ELR (cell line): Measurements from ENCODE around the gene ARL5B.
"Not testable (repeated sequence)": the region's sequence is repeated elsewhere in the genome, so short reads cannot be mapped to it uniquely, and the experiment has no call there.

Source experiments
- DNase-seq: peaks from one replicate; pipeline ENCODE4 v3.0.0-alpha.2; 2015; ENCODE audit warnings: low read depth

Gene ARL5B, protein sequence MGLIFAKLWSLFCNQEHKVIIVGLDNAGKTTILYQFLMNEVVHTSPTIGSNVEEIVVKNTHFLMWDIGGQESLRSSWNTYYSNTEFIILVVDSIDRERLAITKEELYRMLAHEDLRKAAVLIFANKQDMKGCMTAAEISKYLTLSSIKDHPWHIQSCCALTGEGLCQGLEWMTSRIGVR

DNA sequence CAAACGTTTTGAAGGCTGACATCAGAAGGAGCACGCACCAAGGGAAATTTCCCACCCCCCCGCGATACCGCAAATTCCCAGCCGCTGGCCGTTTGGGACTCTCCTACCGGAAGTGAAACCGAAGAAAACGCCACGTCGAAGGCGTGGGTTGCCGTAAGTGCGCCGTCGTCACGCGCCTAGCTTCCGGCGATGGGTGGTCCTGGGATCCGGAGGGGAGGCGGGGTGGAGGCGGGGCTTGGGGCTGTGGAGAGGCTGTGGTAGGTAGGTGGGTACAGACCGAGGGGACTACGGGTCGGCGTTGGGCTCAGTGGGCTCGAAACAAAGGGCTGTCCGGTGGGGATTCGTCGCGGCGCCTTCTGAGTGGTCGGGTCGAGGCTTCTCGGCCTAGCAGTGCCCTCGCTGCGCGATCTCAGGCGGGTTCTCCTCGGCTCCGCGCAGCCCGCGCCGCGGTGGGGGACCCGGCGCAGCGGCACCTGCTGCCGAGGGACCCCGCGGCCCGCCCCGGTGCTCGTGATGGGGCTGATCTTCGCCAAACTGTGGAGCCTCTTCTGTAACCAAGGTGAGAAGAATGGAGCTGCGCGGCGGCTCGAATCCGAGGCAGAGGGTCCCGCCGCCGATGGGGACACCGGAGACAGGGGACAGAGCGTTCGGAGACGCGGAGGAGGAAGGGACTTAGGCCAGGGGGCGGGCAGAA, at the start of gene ARL5B:
TSS of gene ARL5B (plus strand) at position 307 of the 694 bp plus-strand sequence. CDS start at position 514, 207 bp downstream.
- peak; percentile 98 for DNase-seq

DNA sequence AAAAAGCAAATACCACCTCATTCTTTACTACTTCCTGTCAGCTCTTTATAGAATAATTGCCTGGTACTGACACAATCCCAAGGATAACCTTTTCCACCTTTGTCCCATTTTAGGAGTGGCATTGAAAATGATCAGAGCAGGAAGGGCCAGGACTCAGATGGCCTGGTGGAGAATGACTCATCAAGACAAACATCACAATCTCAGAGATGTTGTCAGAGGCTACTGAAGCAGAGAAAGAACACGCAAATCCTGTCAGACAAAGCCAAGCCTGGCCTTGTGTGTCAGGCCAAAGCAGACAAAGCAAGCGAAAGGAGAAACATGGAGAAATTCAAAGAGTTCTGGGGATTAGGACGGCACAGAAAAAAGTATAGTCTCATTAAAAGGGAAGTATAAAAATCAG, 48.7 kb upstream of the ARL5B start:
- peak; percentile 71 for DNase-seq

DNA sequence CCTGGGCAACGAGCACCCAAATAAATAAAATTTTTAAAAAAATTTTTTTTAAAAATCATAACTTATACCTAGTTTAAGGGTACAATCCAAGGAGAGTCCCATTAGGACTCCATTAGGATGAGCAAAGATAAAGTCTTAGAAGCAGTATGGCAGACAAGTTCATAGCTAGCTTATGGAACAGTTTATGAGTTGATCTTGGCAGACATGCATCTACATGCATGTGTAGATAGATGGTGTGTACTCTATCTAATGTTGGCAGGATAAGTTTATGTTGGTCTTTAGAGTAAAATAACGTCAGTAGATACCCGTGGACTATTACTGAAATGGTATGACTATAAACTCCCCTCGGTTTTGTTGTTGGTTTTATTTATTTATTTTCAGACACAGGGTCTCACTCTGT, 48.1 kb upstream of the ARL5B start:
- DNase-seq = no peak

DNA sequence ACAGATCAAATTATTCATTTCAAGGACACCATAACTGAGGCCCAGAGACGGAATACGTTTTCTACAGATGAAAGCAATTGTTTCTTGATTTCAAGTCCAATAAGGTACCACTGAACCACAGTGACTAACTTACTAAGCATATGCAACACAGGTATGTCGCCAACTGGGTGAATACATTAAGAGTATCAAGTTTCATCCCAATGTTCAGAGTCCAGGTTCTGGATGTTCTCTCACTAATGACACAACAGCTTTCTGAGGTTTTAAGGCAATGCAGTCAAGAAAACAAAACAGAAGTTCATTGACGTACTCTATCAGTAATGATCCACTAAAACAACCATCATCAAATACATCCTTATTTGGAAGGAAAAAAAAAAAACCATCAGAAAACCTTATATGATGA, 43.6 kb upstream of the ARL5B start:
- DNase-seq = no peak

DNA sequence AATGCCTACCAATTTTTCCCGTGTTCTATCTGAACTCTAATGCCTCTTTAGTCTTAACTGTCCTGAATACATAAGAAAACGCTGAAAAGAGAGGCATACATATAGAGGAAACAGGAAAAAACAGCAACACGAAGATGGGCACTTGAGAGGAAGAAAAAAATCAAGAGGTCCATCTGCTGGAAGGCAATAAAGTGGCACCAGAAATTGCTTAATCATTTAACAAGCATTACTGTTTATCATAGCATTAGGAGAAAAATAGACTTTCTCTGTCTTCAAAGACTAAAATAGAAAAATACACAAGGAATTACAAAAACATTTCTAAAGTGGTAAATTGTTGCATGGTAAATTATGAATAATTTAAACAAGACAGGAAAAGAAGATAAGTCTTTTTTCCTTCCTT, 42.9 kb upstream of the ARL5B start:
- DNase-seq = no peak

DNA sequence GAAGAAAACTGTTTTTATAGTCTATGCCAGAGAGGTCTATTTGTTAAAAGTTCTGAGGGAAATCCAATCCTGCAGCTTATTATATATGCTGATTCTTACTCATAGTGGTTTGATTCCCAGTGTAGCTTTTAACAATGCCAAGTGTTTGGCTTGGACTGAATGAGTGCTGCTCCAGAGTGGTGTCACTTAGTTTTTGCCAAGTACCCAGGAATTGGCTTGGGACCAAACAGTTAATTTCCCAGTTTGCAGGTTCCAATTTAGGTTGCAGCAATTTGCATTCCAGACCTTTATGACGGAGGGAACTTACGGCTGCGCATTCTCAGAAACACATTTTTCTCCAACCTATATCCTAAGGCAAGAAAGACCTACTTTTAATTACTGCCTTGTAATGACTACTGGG, 40.2 kb upstream of the ARL5B start:
- no peak for DNase-seq

DNA sequence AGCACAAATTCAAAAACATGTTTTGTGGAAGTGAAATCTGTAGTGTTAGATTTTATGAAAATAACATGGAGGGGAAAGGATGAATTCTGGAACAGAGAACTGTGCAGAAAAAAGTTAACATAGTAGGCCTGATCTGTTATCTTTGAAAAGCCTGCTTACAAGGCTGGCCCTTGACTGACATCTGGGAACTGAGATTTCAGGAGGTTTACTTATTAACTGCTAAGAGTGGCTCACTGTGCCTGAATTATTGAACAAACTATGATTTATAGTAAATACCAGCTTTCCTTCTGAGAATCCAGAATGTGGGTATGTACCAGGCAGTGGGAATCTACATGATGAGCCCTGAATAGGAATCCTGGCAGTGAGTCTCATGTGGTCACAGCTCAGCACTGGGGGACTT, 38.4 kb upstream of the ARL5B start:
- no peak for DNase-seq

DNA sequence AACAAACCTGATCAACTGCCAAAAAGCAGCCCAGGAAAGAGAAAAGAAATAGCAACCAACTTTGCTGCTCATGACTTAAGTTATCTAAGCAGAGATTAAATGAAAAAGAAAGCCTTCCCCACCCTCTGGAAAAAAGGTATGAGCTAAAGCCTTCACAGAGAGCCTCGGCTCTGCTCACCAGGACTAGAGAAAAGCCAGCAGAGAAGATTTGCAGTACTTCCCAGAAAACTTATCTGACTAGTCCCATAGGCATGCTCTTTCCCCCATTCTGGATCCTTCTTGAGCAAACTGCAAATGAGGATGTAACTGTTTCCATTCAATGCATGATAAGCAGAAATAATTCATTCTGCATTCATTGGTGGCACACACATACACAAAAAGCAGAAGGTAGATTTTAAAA, 35.6 kb upstream of the ARL5B start:
- not testable (repeated sequence) for DNase-seq

DNA sequence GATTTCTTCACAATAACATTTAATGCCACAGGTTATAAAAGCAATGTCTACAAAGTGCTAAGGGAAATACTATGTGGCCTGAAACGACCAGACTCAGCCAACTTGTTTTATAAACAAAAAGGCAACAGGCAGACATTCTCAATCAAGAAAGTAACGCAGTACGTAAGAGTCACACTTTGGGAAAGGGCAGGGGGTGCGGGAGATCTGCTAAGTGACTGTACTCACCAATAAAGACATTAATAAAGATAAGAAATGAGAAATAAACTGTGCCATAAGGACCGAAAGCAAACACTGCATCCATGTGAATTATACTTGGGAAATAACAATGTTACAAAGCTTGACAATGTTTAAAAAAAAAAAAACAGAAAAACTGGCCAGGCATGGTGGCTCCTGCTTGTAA, 33.3 kb upstream of the ARL5B start:
- no peak for DNase-seq

DNA sequence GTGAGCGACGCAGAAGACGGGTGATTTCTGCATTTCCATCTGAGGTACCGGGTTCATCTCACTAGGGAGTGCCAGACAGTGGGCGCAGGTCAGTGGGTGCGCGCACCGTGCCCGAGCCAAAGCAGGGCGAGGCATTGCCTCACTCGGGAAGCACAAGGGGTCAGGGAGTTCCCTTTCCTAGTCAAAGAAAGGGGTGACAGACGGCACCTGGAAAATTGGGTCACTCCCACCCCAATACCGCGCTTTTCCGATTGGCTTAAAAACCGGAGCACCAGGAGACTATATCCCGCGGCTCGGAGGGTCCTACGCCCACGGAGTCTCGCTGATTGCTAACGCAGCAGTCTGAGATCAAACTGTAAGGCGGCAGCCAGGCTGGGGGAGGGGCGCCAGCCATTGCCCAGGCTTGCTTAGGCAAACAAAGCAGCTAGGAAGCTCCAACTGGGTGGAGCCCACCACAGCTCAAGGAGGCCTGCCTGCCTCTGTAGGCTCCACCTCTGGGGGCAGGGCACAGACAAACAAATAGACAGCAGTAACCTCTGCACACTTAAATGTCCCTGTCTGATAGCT, 31.7 kb upstream of the ARL5B start:
- peak; percentile 58 for DNase-seq

DNA sequence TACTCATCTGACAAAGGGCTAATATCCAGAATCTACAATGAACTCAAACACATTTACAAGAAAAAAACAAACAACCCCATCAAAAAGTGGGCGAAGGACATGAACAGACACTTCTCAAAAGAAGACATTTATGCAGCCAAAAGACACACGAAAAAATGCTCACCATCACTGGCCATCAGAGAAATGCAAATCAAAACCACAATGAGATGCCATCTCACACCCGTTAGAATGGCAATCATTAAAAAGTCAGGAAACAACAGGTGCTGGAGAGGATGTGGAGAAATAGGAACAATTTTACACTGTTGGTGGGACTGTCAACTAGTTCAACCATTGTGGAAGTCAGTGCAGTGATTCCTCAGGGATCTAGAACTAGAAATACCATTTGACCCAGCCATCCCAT, 26.7 kb upstream of the ARL5B start:
- DNase-seq = not testable (repeated sequence)

DNA sequence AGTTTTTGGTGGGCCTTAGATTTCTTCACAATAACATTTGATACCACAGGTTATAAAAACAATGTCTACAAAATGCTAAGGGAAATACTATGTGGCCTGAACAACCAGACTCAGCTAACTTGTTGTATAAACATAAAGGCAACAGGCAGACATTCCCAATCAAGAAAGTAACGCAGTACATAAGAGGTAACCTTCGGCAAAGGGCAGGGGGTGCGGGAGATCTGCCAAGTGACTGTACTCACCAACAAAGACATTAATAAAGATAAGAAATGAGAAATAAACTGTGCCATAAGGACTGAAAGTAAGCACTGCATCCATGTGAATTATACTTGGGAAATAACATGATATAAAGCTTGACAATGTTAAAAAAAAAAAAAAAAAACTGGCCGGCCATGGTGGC, 23.2 kb upstream of the ARL5B start:
- DNase-seq = no peak

DNA sequence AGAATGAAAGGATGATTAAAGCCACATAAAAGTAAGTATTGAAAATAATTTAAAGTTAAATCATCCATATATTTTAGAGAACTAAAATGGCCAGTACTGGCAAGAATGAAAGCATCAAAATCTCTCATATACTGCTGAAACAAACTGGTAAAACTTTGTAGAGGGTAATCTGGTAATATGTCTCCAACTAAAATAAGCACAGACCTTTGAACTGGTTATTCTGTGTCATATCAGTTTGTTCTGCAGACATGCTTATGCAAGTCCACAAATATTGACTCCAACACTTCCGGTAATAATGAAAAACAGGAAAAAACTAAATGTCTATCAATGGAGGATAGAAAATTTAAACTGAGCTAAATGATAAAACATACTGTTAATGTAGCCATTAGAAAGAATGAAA, 21.8 kb upstream of the ARL5B start:
- not testable (repeated sequence) for DNase-seq

DNA sequence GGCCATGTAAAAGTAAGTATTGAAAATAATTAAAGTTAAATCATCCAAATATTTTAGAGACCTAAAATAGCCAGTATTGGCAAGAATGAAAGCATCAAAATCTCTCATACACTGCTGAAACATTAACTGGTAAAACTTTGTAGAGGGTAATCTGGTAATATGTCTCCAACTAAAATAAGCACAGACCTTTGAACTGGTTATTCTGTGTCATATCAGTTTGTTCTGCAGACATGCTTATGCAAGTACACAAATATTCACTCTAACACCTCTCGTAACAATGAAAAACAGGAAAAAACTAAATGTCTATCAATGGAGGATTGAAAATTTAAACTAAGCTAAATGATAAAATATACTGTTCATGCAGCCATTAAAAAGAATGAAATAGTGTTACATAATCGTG, 19.5 kb upstream of the ARL5B start:
- DNase-seq = not testable (repeated sequence)

DNA sequence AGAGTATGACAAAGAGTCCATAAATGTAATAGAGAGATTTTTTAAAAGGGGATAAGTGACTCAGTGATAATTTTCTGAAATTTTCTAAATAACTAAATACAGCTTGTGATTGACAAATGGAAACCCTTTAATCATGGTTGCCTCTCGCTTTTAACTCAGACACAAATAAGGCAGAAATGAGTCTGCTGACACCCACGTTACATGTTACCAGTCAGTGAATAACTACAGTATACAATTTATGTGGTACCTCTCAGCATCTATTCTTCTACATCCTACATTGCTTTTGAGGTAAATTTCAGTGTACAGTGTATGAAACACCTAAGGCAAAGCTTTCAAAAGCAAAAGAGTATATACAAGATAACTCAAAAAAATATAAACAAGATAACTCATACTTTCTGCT, 12.1 kb upstream of the ARL5B start:
- DNase-seq = no peak

DNA sequence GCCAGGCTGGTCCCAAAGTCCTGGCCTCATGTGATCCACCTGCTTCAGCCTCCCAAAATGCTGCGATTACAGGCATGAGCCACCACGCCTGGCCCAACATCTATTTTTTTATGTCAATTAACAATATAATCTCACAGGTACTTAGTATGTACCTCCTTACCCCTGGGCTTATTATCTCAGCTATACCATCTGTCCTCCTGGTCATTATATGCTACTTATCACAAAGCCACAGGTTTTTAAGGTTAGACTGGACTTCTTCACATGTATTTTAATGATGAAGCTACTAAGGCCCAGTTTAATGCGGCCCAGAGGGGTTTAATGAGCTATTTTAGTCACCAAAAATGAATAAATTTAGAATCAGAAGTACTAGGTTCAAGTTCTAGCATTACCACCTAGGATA, 11.3 kb upstream of the ARL5B start:
- DNase-seq = no peak

DNA sequence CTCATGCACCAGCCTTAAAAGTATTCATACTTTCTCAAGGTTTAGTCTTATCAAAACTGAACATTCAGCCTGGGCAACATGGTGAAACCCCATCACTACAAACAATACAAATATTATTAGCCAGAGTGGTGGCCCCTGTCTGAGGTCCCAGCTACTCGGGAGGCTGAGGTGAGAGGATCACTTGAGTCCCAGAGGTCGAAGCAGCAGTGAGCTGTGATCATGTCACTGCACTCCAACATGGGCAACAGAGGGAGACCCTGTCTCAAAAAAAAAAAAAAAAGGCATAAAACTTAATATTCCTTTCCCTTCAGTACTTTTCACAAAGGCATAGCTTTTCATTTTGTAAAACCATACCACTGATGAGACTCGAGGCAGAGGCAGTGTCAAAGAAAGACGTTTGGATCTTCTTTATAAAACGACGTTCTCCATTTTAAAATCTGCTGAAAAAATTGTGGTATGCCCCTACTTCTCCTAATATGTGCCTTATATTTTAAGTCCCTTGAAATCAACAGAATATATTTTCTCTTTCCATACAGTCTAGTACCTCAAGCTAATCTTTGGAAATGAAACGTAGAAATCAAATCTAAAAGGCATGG, 9.8 kb upstream of the ARL5B start:
- no peak for DNase-seq

DNA sequence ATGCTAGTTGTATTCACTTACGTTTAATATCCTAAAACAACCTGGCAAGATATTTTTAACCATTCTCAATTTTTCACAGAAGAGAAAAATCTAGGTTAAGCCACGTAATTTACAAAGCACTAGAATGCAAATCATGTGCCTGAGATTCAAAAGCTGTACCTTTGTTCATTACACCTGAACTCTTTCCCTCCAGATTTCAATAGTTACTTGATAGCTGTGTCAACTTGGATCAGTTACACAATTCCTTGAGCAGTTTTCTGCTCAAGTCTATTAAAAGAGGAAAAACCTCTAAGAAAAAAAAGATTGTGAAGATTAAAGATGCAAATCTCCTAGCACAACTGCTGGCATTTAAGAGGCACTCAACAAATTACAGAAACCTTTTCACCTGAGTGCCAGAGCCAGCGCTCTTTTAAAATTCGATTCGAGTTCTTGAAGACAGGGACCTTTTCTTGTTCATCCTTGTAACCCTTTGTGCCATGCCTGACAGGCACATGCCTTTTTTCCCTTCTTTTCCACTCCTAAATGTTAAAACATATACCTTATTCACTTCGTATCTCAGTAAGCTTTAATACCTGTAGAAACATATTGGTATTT, 8.7 kb upstream of the ARL5B start:
- DNase-seq = peak; percentile 19

DNA sequence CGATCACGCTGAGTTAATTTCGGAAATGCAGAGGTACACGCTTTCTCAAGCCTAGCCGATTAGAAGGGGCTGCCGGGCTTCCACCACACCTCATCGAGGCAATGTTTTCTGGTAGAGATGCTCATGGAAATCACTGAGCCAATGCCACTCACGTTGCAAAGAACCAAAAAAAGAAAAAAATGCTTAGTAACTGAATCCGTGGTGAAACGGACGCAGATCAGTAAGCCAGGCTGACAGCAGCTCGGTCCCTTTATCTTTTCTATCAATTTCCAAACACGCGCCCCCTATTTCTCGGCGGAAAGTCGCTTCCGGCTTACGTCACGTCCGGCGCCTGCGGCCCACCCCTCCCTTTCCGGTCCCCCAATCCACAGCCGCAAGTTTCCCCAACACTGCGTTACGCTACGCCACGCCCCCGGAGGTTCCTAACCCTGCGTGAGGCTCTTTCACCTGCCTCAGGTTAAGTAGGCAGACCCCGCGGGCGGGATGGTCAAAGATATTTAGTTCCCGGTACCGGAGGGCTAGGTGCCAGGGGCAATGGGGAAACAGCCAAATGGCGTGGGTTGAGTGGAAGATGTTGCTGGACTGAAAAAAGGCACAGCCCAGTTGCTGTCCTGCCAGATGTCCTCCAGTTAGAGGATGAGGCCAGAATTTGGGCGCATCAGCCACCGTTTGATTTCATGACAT, 7.8 kb upstream of the ARL5B start, which contains the start of gene NSUN6:
TSS of gene NSUN6 (minus strand) at position 264 of the 684 bp plus-strand sequence. CDS start 384 bp downstream, outside the sequence.
- DNase-seq = peak; percentile 92

DNA sequence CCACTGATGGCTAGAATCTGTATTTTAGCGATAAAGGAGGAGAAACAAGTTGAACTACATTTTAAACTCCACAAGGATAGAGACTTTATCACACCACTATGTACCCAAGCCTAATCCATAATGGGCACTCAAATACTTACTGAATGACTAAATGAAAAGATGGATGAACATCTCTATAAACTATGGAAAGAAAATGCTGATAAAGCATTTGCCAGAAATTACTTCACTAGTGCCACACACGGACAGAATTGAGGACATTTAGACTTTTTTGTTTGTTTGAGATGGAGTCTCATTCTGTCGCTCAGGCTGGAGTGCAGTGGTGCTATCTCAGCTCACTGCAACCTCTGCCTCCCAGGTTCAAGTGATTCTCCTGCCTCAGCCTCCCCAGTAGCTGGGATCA, 6.1 kb upstream of the ARL5B start:
- DNase-seq = no peak

DNA sequence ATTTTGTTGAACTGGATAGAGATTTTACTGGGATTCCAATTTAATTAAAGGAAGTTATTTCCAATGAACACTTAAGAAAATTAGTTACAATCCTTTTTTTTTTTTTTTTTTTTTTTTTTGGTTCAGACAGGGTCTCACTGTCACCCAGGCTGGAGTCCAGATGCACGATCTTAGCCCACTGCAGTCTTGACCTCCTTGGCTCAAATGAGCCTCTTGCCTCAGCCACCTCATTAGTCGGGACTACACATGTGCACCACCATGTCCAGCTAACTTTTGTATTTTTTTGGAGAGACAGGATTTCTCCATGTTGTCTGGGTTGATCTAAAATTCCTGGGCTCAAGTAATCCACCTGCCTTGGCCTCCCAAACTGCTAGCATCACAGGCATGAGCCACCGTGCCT, 2.5 kb upstream of the ARL5B start:
- DNase-seq = no peak
